Activated naive CD4-positive, alpha-beta T cell treated with anti-CD3 and anti-CD28 coated beads for 36 hours (primary cell): ENCODE results near the gene SUMF2. TPM values are rescaled to one million over a fixed set of nuclear protein-coding genes. Genes with fewer than 3 reads are reported as not detected.
"Not testable (repeated sequence)": the region's sequence is repeated elsewhere in the genome, so short reads cannot be mapped to it uniquely, and the experiment has no call there.

Experiments used
- CTCF ChIA-PET: fragments of 350-600 bp; sonication (Branson Sonifier 250); formaldehyde crosslinking; loops from one replicate; lab custom pipeline; 2021; ENCODE audit warnings: antibody characterized with exemption; lab: Charles Lee
- DNase-seq: peaks from one replicate; pipeline ENCODE4 v3.0.0-alpha.2; 2020
- H3K27ac Mint-ChIP-seq: one replicate; pipeline ENCODE4 v1.8.0; 2021; ENCODE audit warnings: mild to moderate bottlenecking, mixed read lengths
- H3K27me3 Mint-ChIP-seq: one replicate; pipeline ENCODE4 v1.8.0; 2021; ENCODE audit warnings: low read depth, mixed read lengths
- H3K36me3 Mint-ChIP-seq: one replicate; pipeline ENCODE4 v1.8.0; 2021; ENCODE audit warnings: low read depth, mixed read lengths
- H3K4me1 Mint-ChIP-seq: one replicate; pipeline ENCODE4 v1.8.0; 2021; ENCODE audit warnings: low read depth, mixed read lengths
- H3K4me3 Mint-ChIP-seq: one replicate; pipeline ENCODE4 v1.8.0; 2021; ENCODE audit warnings: mild to moderate bottlenecking, moderate library complexity, mixed read lengths
- H3K9me3 Mint-ChIP-seq: one replicate; pipeline ENCODE4 v1.8.0; 2021; ENCODE audit warnings: mixed read lengths
- intact Hi-C: fragments of 100-400 bp; cut with micrococcal nuclease; formaldehyde crosslinking; loops from one replicate; pipeline ENCODE4 v1.15.1; 2023
- total RNA-seq, 2 experiments: library from RNA; stranded (reverse); gene quantifications; one replicate each; pipeline ENCODE4 v1.2.3, GENCODE V29; 2021

Gene SUMF2
- total RNA-seq, 2 experiments from 2014 or later = 143 to 159 TPM

GRCh38 chr7:56092789-56093531 lies 28.9 kb downstream of the SUMF2 start, which contains the start of gene PHKG1:
Gene PHKG1 (minus strand): TSS chr7:56092952. CDS start chr7:56088941, 4,011 bp downstream.
- no peak for DNase-seq
- intact Hi-C loops = no loop called here
- Mint-ChIP-seq H3K9me3 (no peaks in the 10 kb centered on the region), H3K27me3 (no peaks in the 10 kb centered on the region), H3K27ac (no peak within 1 kb of the TSS), H3K4me1 (no peaks in the 10 kb centered on the region), H3K4me3 (no peak within 1 kb of the TSS), H3K36me3 (peaks cover 5% of the 10 kb centered on the region)
- CTCF ChIA-PET = interaction anchor here (0.5 kb wide), 1 partner anchor 1100 kb away, joined by 3 read pairs; no protein-coding TSS in a partner anchor

- Mint-ChIP-seq H3K27ac (no peak overlapping the region), H3K9me3 (no peaks in the 10 kb centered on the region), H3K4me3 (no peak overlapping the region), H3K27me3 (no peaks in the 10 kb centered on the region), H3K36me3 (peaks cover 29% of the 10 kb centered on the region), H3K4me1 (peaks cover 3% of the 10 kb centered on the region)
- no peak for DNase-seq
- CTCF ChIA-PET = no interaction called here
- intact Hi-C loops = no loop called here
Measured at GRCh38 chr7:56097700-56098099, 33.6 kb downstream of the SUMF2 start.

- intact Hi-C loops, H3K4me3 Mint-ChIP-seq, DNase-seq, H3K9me3 Mint-ChIP-seq, H3K4me1 Mint-ChIP-seq, H3K27me3 Mint-ChIP-seq: not testable (repeated sequence)
- Mint-ChIP-seq H3K27ac (peak overlapping the region; percentile 18), H3K36me3 (peaks cover 32% of the 10 kb centered on the region)
- CTCF ChIA-PET = interaction anchor here (0.6 to 1.3 kb wide), 3 partner anchors 12 to 504 kb away, joined by 3 to 4 read pairs (median 4); no protein-coding TSS in a partner anchor
Measured at GRCh38 chr7:56098187-56099008, 34.3 kb downstream of the SUMF2 start.

GRCh38 chr7:56099653-56100052 lies 35.6 kb downstream of the SUMF2 start:
- intact Hi-C loops = loop anchor here (10.0 kb wide), 1 partner anchor 455 kb away; no protein-coding TSS in a partner anchor
- DNase-seq = no peak
- H3K27ac Mint-ChIP-seq = no peak overlapping the region
- peaks cover 39% of the 10 kb centered on the region for H3K36me3 Mint-ChIP-seq
- no peaks in the 10 kb centered on the region for H3K9me3 Mint-ChIP-seq
- CTCF ChIA-PET = no interaction called here
- H3K27me3 Mint-ChIP-seq = no peaks in the 10 kb centered on the region
- H3K4me3 Mint-ChIP-seq = no peak overlapping the region
- peaks cover 10% of the 10 kb centered on the region for H3K4me1 Mint-ChIP-seq

- H3K4me3 Mint-ChIP-seq, CTCF ChIA-PET, H3K9me3 Mint-ChIP-seq, H3K27me3 Mint-ChIP-seq, DNase-seq, H3K27ac Mint-ChIP-seq: not testable (repeated sequence)
- H3K4me1 Mint-ChIP-seq = peaks cover 31% of the 10 kb centered on the region
- intact Hi-C loops = loop anchor here (10.0 kb wide), 1 partner anchor 459 kb away; no protein-coding TSS in a partner anchor
- peaks cover 53% of the 10 kb centered on the region for H3K36me3 Mint-ChIP-seq
Measured at GRCh38 chr7:56104138-56104537, 40.1 kb downstream of the SUMF2 start.

GRCh38 chr7:56105508-56105907 lies 41.4 kb downstream of the SUMF2 start:
- Mint-ChIP-seq H3K27ac (peak overlapping the region; percentile 98), H3K27me3 (no peaks in the 10 kb centered on the region), H3K4me1 (peaks cover 33% of the 10 kb centered on the region), H3K4me3 (peak overlapping the region; percentile 90), H3K9me3 (no peaks in the 10 kb centered on the region), H3K36me3 (peaks cover 46% of the 10 kb centered on the region)
- intact Hi-C loops = loop anchor here (10.0 kb wide), 1 partner anchor 461 kb away; no protein-coding TSS in a partner anchor
- peak; percentile 34 for DNase-seq
- CTCF ChIA-PET = interaction anchor here (0.5 to 1.4 kb wide), 2 partner anchors 31 to 219 kb away, joined by 3 to 6 read pairs; no protein-coding TSS in a partner anchor

- DNase-seq = peak; percentile 97
- peak within 1 kb of the TSS; percentile 90 for H3K4me3 Mint-ChIP-seq
- intact Hi-C loops = loop anchor here (1.0 to 10.0 kb wide), 7 partner anchors 42 to 741 kb away; partner anchors contain the start of genes CCT6A, LANCL2, MRPS17 and PSPH
- CTCF ChIA-PET = interaction anchor here (0.5 to 1.4 kb wide), 3 partner anchors 32 to 851 kb away, joined by 3 to 6 read pairs (median 3); no protein-coding TSS in a partner anchor
- peaks cover 37% of the 10 kb centered on the region for H3K36me3 Mint-ChIP-seq
- H3K9me3 Mint-ChIP-seq = no peaks in the 10 kb centered on the region
- H3K4me1 Mint-ChIP-seq = peaks cover 31% of the 10 kb centered on the region
- no peaks in the 10 kb centered on the region for H3K27me3 Mint-ChIP-seq
- H3K27ac Mint-ChIP-seq = peak within 1 kb of the TSS; percentile 98
Measured at GRCh38 chr7:56106108-56107073, 42.3 kb downstream of the SUMF2 start, which contains the start of gene CHCHD2. Gene CHCHD2 (minus strand): TSS chr7:56106476. CDS start chr7:56106413, 63 bp downstream.

GRCh38 chr7:56107954-56108258 lies 43.8 kb downstream of the SUMF2 start:
- Mint-ChIP-seq H3K27ac (peak overlapping the region; percentile 98), H3K27me3 (no peaks in the 10 kb centered on the region), H3K4me1 (peaks cover 28% of the 10 kb centered on the region), H3K9me3 (no peaks in the 10 kb centered on the region), H3K36me3 (peaks cover 28% of the 10 kb centered on the region), H3K4me3 (peak overlapping the region; percentile 90)
- DNase-seq = no peak
- intact Hi-C loops = loop anchor here (2.0 to 10.0 kb wide), 2 partner anchors 463 to 575 kb away; no protein-coding TSS in a partner anchor
- CTCF ChIA-PET = no interaction called here

- H3K27me3 Mint-ChIP-seq = no peaks in the 10 kb centered on the region
- H3K4me3 Mint-ChIP-seq = no peak overlapping the region
- DNase-seq = peak; percentile 37
Measured at GRCh38 chr7:56110611-56111010, 46.5 kb downstream of the SUMF2 start.

GRCh38 chr7:56112244-56112643 lies 48.2 kb downstream of the SUMF2 start:
- H3K27me3 Mint-ChIP-seq, H3K27ac Mint-ChIP-seq, H3K36me3 Mint-ChIP-seq, H3K9me3 Mint-ChIP-seq, intact Hi-C loops, DNase-seq, H3K4me3 Mint-ChIP-seq, CTCF ChIA-PET: not testable (repeated sequence)
- H3K4me1 Mint-ChIP-seq = peaks cover 12% of the 10 kb centered on the region

More at GRCh38 chr7:56110611-56111010, 46.5 kb downstream of the SUMF2 start:
- Mint-ChIP-seq H3K9me3 (no peaks in the 10 kb centered on the region), H3K36me3 (peaks cover 11% of the 10 kb centered on the region), H3K27ac (no peak overlapping the region), H3K4me1 (peaks cover 16% of the 10 kb centered on the region)
- intact Hi-C loops = no loop called here
- CTCF ChIA-PET = interaction anchor here (0.7 kb wide), 1 partner anchor 27 kb away, joined by 3 read pairs; no protein-coding TSS in a partner anchor

GRCh38 chr7:56115852-56116538 lies 51.9 kb downstream of the SUMF2 start, which contains the start of gene NUPR2:
Gene NUPR2 (minus strand): TSS chr7:56116417. CDS start chr7:56116314, 103 bp downstream.
- Mint-ChIP-seq H3K27me3 (peaks cover 14% of the 10 kb centered on the region), H3K27ac (no peak within 1 kb of the TSS), H3K9me3 (no peaks in the 10 kb centered on the region), H3K4me3 (no peak within 1 kb of the TSS), H3K36me3 (no peaks in the 10 kb centered on the region), H3K4me1 (peaks cover 3% of the 10 kb centered on the region)
- CTCF ChIA-PET = no interaction called here
- DNase-seq = no peak
- intact Hi-C loops = no loop called here
